WTC11 (cell line): Measurements from ENCODE around the gene CHD9NB. TPM values are rescaled to one million over a fixed set of nuclear protein-coding genes. Genes with fewer than 3 reads are reported as not detected.

ENCODE experiments used
- ATAC-seq: fragments of 200-7000 bp; cut with Tn5 transposase; 2 replicates; pipeline ENCODE4 v1.10.0; 2021; ENCODE audit warnings: mild to moderate bottlenecking, moderate library complexity
- CTCF ChIA-PET: fragments of 300-600 bp; sonication (Branson Sonifier 250); formaldehyde crosslinking; loops from one replicate; lab custom pipeline; 2021; ENCODE audit warnings: antibody characterized with exemption; lab: Charles Lee
- POLR2A ChIA-PET: fragments of 350-600 bp; sonication (Branson Sonifier 250); formaldehyde crosslinking; loops from one replicate; lab custom pipeline; 2021; ENCODE audit warnings: antibody characterized with exemption; lab: Charles Lee
- DNase-seq: peaks from one replicate; pipeline ENCODE4 v3.0.0; 2021; ENCODE audit warnings: low spot score
- H3K27ac Mint-ChIP-seq: 2 replicates; pipeline ENCODE4 v1.8.0; 2021; ENCODE audit warnings: mixed read lengths
- H3K27me3 Mint-ChIP-seq: 2 replicates; pipeline ENCODE4 v1.8.0; 2021; ENCODE audit warnings: low read depth, mild to moderate bottlenecking, moderate library complexity, mixed read lengths
- H3K36me3 Mint-ChIP-seq: 2 replicates; pipeline ENCODE4 v1.8.0; 2021; ENCODE audit warnings: mixed read lengths
- H3K4me1 Mint-ChIP-seq: 2 replicates; pipeline ENCODE4 v1.8.0; 2022; ENCODE audit warnings: mixed read lengths
- H3K4me3 Mint-ChIP-seq: 2 replicates; pipeline ENCODE4 v1.8.0; 2021; ENCODE audit warnings: mild to moderate bottlenecking, moderate library complexity, mixed read lengths
- H3K9me3 Mint-ChIP-seq: 2 replicates; pipeline ENCODE4 v1.8.0; 2021; ENCODE audit warnings: mixed read lengths
- ESRRA ChIP-seq: sonication (generic); formaldehyde crosslinking; IDR thresholded peaks from 2 replicates; pipeline ENCODE4 v1.8.1; 2022; ENCODE audit warnings: mild to moderate bottlenecking, missing genetic modification reagents, borderline replicate concordance
- FOXK1 ChIP-seq: sonication (generic); formaldehyde crosslinking; IDR thresholded peaks from 2 replicates; pipeline ENCODE4 v1.8.0; 2022; ENCODE audit warnings: mild to moderate bottlenecking, moderate library complexity, missing genetic modification reagents
- FOXP1 ChIP-seq: sonication (generic); formaldehyde crosslinking; IDR thresholded peaks from 2 replicates; pipeline ENCODE4 v1.8.0; 2022; ENCODE audit warnings: missing genetic modification reagents, mild to moderate bottlenecking, moderate library complexity, borderline replicate concordance
- GABPB1 ChIP-seq: sonication (generic); formaldehyde crosslinking; IDR thresholded peaks from 2 replicates; pipeline ENCODE4 v1.8.1; 2023; ENCODE audit warnings: mild to moderate bottlenecking, missing genetic modification reagents
- HMGA2 ChIP-seq: fragments of 250-450 bp; sonication (Bioruptor Pico); IDR thresholded peaks from 2 replicates; pipeline ENCODE4 v1.4.0; 2021; ENCODE audit warnings: mild to moderate bottlenecking, moderate library complexity
- MXD4 ChIP-seq: fragments of 250-450 bp; sonication (Bioruptor Pico); IDR thresholded peaks from 2 replicates; pipeline ENCODE4 v1.8.0; 2021; ENCODE audit warnings: mild to moderate bottlenecking, moderate library complexity, borderline replicate concordance
- MYBL2 ChIP-seq: sonication (generic); formaldehyde crosslinking; IDR thresholded peaks from 2 replicates; pipeline ENCODE4 v1.8.1; 2023; ENCODE audit warnings: mild to moderate bottlenecking, moderate library complexity, missing genetic modification reagents
- SP1 ChIP-seq: sonication (generic); formaldehyde crosslinking; conservative IDR thresholded peaks from 2 replicates; pipeline ENCODE4 v1.8.1; 2022; ENCODE audit warnings: missing genetic modification reagents
- TEAD1 ChIP-seq: sonication (generic); formaldehyde crosslinking; IDR thresholded peaks from 2 replicates; pipeline ENCODE4 v1.8.0; 2022; ENCODE audit warnings: mild to moderate bottlenecking, missing genetic modification reagents
- ZNF219 ChIP-seq: sonication (generic); formaldehyde crosslinking; IDR thresholded peaks from 2 replicates; pipeline ENCODE4 v1.8.0; 2023; ENCODE audit warnings: missing genetic modification reagents, mild to moderate bottlenecking, borderline replicate concordance
- ZNF671 ChIP-seq: fragments of 250-450 bp; sonication (Bioruptor Pico); IDR thresholded peaks from 2 replicates; pipeline ENCODE4 v1.8.0; 2021; ENCODE audit warnings: mild to moderate bottlenecking
- total RNA-seq: library from RNA; stranded (reverse); gene quantifications from 3 replicates; pipeline ENCODE4 v1.2.3, GENCODE V29; 2021
- TF ChIP-seq, protein P1 (sequence below): fragments of 250-450 bp; sonication (Bioruptor Pico); conservative IDR thresholded peaks from 2 replicates; pipeline ENCODE4 v1.9.0; 2021; ENCODE audit warnings: mild to moderate bottlenecking
- TF ChIP-seq, protein P2 (sequence below): sonication (generic); formaldehyde crosslinking; IDR thresholded peaks from 2 replicates; pipeline ENCODE4 v1.8.1; 2022; ENCODE audit warnings: mild to moderate bottlenecking, missing genetic modification reagents, moderate library complexity, borderline replicate concordance
- TF ChIP-seq, protein P3 (sequence below): fragments of 250-450 bp; sonication (Bioruptor Pico); IDR thresholded peaks from 2 replicates; pipeline ENCODE4 v1.9.0; 2021; ENCODE audit warnings: moderate library complexity, mild to moderate bottlenecking, inconsistent platforms, borderline replicate concordance
- TF ChIP-seq, protein P4 (sequence below): sonication (generic); formaldehyde crosslinking; IDR thresholded peaks from 2 replicates; pipeline ENCODE4 v1.8.1; 2022; ENCODE audit warnings: low read depth, mild to moderate bottlenecking, moderate library complexity, missing genetic modification reagents, borderline replicate concordance
- TF ChIP-seq, protein P5 (sequence below): sonication (generic); formaldehyde crosslinking; IDR thresholded peaks from 2 replicates; pipeline ENCODE4 v1.8.0; 2023; ENCODE audit warnings: mild to moderate bottlenecking, missing genetic modification reagents

Gene CHD9NB
- total RNA-seq, 1 experiment from 2014 or later: 3.5 TPM

DNA sequence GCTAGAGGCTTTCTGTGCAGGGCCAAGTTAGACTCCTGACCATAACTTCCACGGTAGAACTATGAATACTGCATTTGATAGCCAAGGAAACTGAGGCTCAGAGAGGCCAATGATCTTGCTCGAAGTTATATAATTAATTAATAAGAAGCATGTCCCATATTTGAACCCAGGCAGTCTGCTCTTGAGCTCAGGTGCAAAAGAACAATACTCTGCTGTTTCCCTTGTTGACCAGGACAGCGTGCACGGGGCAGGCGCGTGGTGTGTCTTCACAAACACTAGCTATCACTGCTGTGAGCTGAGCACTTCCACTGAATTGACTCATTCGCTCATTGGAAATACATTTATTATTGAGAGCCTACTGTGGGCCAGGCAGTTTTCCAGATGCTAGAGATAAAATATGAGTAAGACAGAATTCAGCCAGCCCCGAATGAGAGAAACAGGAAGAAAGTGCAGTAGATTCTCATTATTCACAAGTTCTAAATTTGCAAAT lies 3.7 kb upstream of the CHD9NB start (continued):
- TF ChIP-seq, protein P1, sequence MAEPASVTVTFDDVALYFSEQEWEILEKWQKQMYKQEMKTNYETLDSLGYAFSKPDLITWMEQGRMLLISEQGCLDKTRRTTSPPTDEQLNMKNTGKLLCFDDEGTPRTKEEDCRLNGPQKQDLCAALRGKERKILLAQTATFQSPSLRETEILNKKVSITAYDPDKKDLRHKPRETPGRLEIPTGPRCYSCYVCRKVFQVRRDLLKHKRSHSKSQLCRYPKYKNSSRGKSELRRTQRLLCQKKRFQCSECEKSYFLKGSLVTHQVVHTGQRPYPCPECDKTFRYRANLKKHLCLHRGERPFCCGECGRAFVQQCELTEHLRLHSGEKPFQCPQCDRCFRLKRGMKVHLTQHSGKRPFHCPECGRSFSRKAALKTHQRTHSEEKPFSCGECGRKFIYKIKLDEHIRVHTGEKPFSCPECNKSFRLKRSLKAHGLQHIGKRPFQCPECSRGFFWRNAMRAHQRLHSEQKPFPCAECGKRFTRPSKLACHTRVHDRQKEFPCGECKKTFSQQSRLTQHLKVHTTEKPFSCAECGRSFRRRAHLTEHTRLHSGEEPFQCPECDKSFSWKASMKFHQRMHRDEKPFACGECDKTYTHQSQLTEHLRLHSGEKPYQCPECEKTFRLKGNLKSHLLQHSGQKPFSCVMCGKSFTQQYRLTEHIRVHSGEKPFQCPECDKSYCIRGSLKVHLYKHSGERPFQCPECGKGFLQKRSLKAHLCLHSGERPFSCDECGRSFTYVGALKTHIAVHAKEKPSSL (CRISPR knock-in tag): no peak
- no peak for TF ChIP-seq TEAD1 (CRISPR knock-in tag)
- TF ChIP-seq, protein P2, sequence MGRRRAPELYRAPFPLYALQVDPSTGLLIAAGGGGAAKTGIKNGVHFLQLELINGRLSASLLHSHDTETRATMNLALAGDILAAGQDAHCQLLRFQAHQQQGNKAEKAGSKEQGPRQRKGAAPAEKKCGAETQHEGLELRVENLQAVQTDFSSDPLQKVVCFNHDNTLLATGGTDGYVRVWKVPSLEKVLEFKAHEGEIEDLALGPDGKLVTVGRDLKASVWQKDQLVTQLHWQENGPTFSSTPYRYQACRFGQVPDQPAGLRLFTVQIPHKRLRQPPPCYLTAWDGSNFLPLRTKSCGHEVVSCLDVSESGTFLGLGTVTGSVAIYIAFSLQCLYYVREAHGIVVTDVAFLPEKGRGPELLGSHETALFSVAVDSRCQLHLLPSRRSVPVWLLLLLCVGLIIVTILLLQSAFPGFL (CRISPR knock-in tag): no peak
- TF ChIP-seq ESRRA (CRISPR knock-in tag): no peak

DNA sequence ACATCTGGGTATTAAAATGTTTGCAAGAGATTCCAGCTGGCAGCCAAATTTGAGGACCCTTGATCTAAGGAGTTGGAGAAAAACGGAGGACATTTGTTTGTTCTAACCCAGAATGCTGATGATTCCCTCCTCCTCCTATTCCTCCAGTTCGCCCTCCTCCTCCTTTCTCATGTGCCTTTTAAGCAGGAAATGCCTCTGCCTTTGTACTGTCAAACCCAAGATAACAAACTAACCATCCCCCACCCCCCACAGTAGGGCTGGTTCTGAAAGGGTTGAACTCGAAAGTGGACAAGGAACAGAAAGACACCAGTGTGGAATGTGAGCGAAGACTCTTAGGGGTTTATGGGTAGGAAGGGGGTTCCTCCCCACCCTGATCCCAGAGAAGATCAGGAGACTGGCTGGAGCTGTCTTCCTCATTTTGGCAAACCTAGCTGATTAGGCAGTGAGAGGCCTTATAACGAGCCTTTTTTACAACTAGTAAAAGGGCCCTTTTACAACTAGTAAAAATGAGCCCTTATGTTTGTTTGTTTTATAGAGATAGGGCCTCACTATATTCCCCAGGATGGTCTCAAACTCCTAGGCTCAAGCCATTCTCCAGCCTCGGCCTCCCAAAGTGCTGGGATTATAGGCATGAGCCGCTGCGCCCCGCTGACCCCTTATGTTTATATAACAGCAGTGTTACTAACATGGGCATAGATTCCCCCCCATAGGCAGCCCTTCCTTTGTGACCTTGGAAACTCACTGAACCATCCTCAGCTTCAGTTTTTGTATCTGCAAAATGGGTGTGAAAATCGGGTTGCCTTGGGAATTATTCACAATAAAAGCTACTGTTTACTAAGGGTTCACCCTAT lies 3.1 kb upstream of the CHD9NB start:
- H3K4me1 Mint-ChIP-seq: peaks cover 38% of the 10 kb centered on the region

DNA sequence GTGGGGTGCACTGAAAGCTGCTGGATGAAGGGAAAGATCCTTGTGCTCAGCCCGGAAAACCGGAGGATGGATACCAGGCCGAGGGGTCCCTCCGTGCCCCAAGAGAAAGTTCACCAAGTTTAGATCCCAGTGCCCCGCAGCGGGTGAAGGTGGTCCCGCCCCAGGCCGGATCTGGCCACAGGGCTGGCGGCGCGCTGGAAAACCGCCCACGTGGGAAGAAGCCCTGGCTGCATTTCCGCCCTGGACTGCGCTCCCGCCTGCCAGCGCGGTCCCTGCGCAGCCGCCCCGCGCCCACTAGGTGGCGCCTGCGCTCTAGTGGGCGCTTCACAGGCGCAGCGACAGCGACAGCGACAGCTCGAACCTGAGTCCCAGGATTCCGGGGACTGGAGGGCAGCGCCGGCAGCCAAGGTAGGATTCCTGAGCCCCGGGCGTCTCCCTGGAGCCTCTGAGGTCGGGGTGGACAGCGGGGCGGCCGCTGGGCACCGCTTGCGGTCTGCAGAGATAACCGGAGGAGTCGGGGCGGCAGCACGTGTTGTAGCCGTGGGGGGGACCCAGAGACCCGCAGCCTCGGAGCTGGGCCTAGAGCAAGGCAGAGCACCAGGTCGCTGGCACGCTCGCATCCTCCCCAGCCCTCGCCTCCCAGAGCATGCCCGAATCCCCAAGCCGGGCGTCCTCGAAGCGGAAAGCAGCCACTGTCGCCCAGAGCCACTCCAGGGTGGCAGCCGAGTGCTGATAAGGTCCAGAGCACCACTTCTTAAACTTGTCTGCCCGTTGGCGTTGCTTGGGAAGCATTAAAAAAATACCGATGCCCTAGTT lies 2.2 kb upstream of the CHD9NB start, which contains the start of gene CHD9:
TSS of gene CHD9 (plus strand) at position 322 of the 816 bp plus-strand sequence. CDS start 101,099 bp downstream, outside the sequence.
- H3K36me3 Mint-ChIP-seq: no peaks in the 10 kb centered on the region
- H3K4me3 Mint-ChIP-seq: peak within 1 kb of the TSS; percentile 77
- ChIA-PET POLR2A (interaction anchor here (0.6 to 2.0 kb wide), 5 partner anchors 12 to 228 kb away, joined by 3 to 11 read pairs (median 5); no protein-coding TSS in a partner anchor), CTCF (interaction anchor here (0.5 to 2.6 kb wide), 32 partner anchors 9 to 1922 kb away, joined by 3 to 21 read pairs (median 4); no protein-coding TSS in a partner anchor)
- H3K9me3 Mint-ChIP-seq: no peaks in the 10 kb centered on the region
- DNase-seq: peak; percentile 83
- peaks cover 10% of the 10 kb centered on the region; the same call in 1 of the 2 replicates for H3K27me3 Mint-ChIP-seq
- H3K27ac Mint-ChIP-seq: peak within 1 kb of the TSS; percentile 96
- H3K4me1 Mint-ChIP-seq: peaks cover 38% of the 10 kb centered on the region
- ATAC-seq: peak; percentile 88
- TF ChIP-seq ZNF219 (CRISPR knock-in tag) (no peak), ZNF671 (no peak), SP1 (CRISPR knock-in tag) (peak; percentile 85), MYBL2 (CRISPR knock-in tag) (0 out of 2 replicates have a peak, but pooled peaks have one; percentile 18), GABPB1 (CRISPR knock-in tag) (peak; percentile 83), FOXK1 (CRISPR knock-in tag) (peak; percentile 9; the same call in 1 of the 2 replicates), FOXP1 (CRISPR knock-in tag) (peak; percentile 79; the same call in 1 of the 2 replicates), MXD4 (CRISPR knock-in tag) (no peak), HMGA2 (no peak)
- TF ChIP-seq, protein P3, sequence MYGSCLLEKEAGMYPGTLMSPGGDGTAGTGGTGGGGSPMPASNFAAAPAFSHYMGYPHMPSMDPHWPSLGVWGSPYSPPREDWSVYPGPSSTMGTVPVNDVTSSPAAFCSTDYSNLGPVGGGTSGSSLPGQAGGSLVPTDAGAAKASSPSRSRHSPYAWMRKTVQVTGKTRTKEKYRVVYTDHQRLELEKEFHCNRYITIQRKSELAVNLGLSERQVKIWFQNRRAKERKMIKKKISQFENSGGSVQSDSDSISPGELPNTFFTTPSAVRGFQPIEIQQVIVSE: no peak
- TF ChIP-seq, protein P4, sequence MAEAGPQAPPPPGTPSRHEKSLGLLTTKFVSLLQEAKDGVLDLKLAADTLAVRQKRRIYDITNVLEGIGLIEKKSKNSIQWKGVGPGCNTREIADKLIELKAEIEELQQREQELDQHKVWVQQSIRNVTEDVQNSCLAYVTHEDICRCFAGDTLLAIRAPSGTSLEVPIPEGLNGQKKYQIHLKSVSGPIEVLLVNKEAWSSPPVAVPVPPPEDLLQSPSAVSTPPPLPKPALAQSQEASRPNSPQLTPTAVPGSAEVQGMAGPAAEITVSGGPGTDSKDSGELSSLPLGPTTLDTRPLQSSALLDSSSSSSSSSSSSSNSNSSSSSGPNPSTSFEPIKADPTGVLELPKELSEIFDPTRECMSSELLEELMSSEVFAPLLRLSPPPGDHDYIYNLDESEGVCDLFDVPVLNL (CRISPR knock-in tag): no peak
- TF ChIP-seq, protein P2 (CRISPR knock-in tag): peak; percentile 79; the same call in 1 of the 2 replicates

More for the DNA sequence above, 3.1 kb upstream of the CHD9NB start:
- Mint-ChIP-seq H3K9me3 (no peaks in the 10 kb centered on the region), H3K27ac (peak overlapping the region; percentile 96), H3K36me3 (no peaks in the 10 kb centered on the region), H3K27me3 (peaks cover 10% of the 10 kb centered on the region; the same call in 1 of the 2 replicates), H3K4me3 (peak overlapping the region; percentile 77)
- ATAC-seq (peak; percentile 54), DNase-seq (no peak)
- POLR2A ChIA-PET: interaction anchor here (0.5 to 2.0 kb wide), 7 partner anchors 12 to 228 kb away, joined by 3 to 11 read pairs (median 5); no protein-coding TSS in a partner anchor
- CTCF ChIA-PET: interaction anchor here (0.5 to 2.6 kb wide), 28 partner anchors 10 to 454 kb away, joined by 3 to 21 read pairs (median 4); no protein-coding TSS in a partner anchor
- TF ChIP-seq FOXK1 (CRISPR knock-in tag) (no peak), TEAD1 (CRISPR knock-in tag) (peak; percentile 72; the same call in 1 of the 2 replicates)
- TF ChIP-seq, protein P5, sequence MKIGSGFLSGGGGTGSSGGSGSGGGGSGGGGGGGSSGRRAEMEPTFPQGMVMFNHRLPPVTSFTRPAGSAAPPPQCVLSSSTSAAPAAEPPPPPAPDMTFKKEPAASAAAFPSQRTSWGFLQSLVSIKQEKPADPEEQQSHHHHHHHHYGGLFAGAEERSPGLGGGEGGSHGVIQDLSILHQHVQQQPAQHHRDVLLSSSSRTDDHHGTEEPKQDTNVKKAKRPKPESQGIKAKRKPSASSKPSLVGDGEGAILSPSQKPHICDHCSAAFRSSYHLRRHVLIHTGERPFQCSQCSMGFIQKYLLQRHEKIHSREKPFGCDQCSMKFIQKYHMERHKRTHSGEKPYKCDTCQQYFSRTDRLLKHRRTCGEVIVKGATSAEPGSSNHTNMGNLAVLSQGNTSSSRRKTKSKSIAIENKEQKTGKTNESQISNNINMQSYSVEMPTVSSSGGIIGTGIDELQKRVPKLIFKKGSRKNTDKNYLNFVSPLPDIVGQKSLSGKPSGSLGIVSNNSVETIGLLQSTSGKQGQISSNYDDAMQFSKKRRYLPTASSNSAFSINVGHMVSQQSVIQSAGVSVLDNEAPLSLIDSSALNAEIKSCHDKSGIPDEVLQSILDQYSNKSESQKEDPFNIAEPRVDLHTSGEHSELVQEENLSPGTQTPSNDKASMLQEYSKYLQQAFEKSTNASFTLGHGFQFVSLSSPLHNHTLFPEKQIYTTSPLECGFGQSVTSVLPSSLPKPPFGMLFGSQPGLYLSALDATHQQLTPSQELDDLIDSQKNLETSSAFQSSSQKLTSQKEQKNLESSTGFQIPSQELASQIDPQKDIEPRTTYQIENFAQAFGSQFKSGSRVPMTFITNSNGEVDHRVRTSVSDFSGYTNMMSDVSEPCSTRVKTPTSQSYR (CRISPR knock-in tag): peak; percentile 65; the same call in 1 of the 2 replicates
